GDM1 (cell line): ENCODE measurements around the gene LTB.

Experiments used
- DNase-seq: peaks from one replicate; lab custom pipeline; 2025; lab: John Stamatoyannopoulos, UW

LTB gene

GRCh38 chr6:31582230-31582643 lies at the start of gene LTB:
TSS of gene LTB (minus strand) at chr6:31582424. CDS start at chr6:31582417, 7 bp downstream.
- DNase-seq: no peak

- DNase-seq: no peak
Observed at GRCh38 chr6:31631681-31632278, 49.6 kb upstream of the LTB start.

GRCh38 chr6:31631209-31631608 lies 49.0 kb upstream of the LTB start:
- DNase-seq: no peak

GRCh38 chr6:31630177-31630934 lies 48.1 kb upstream of the LTB start:
- no peak for DNase-seq

GRCh38 chr6:31629014-31629413 lies 46.8 kb upstream of the LTB start:
- no peak for DNase-seq

- no peak for DNase-seq
Observed at GRCh38 chr6:31627690-31628287, 45.6 kb upstream of the LTB start.

GRCh38 chr6:31626952-31627351 lies 44.7 kb upstream of the LTB start:
- no peak for DNase-seq

- DNase-seq: no peak
Observed at GRCh38 chr6:31624070-31624469, 41.8 kb upstream of the LTB start.

GRCh38 chr6:31622684-31623091 lies 40.5 kb upstream of the LTB start:
- DNase-seq: no peak

- DNase-seq: no peak
Observed at GRCh38 chr6:31621991-31622390, 39.8 kb upstream of the LTB start.

- no peak for DNase-seq
Observed at GRCh38 chr6:31621320-31621939, 39.2 kb upstream of the LTB start.

- DNase-seq: peak; percentile 84
Observed at GRCh38 chr6:31620586-31621319, 38.5 kb upstream of the LTB start, which contains the start of gene PRRC2A. TSS of gene PRRC2A (plus strand) at chr6:31620715. CDS start at chr6:31622790, 2,075 bp downstream.

GRCh38 chr6:31619805-31620585 lies 37.8 kb upstream of the LTB start:
- DNase-seq: peak; percentile 99

- no peak for DNase-seq
Observed at GRCh38 chr6:31617010-31617409, 34.8 kb upstream of the LTB start.

- peak; percentile 96 for DNase-seq
Observed at GRCh38 chr6:31615748-31616147, 33.5 kb upstream of the LTB start.

GRCh38 chr6:31614684-31615578 lies 32.7 kb upstream of the LTB start, which contains the start of gene AIF1:
TSS of gene AIF1 (plus strand) at chr6:31615234. CDS start at chr6:31615330, 96 bp downstream.
- DNase-seq: peak; percentile 79

GRCh38 chr6:31614075-31614619 lies 31.9 kb upstream of the LTB start:
- DNase-seq: no peak

- no peak for DNase-seq
Observed at GRCh38 chr6:31610968-31611367, 28.7 kb upstream of the LTB start.

- DNase-seq: no peak
Observed at GRCh38 chr6:31609519-31610406, 27.5 kb upstream of the LTB start.
